Nephron (organoid): Measurements from ENCODE around the gene RBM15.
A peak's percentile ranks its signal among the peaks of the same experiment; 100 is the strongest.

Experiments used
- H3K27ac Mint-ChIP-seq, 3 experiments: 2 replicates each; pipeline ENCODE4 v1.8.0; 2020; ENCODE audit warnings: mixed read lengths in 3 of 3, mild to moderate bottlenecking in 2 of 3, moderate library complexity in 1 of 3
- H3K27me3 Mint-ChIP-seq: 2 replicates; pipeline ENCODE4 v1.8.0; 2021; ENCODE audit warnings: low read depth, mild to moderate bottlenecking, moderate library complexity, mixed read lengths
- H3K36me3 Mint-ChIP-seq: 2 replicates; pipeline ENCODE4 v1.8.0; 2020; ENCODE audit warnings: low read depth, mixed read lengths
- H3K4me1 Mint-ChIP-seq: 2 replicates; pipeline ENCODE4 v1.8.0; 2020; ENCODE audit warnings: mixed read lengths
- H3K4me3 Mint-ChIP-seq, 3 experiments: 2 replicates each; pipeline ENCODE4 v1.8.0; 2020; ENCODE audit warnings: mild to moderate bottlenecking in 3 of 3, mixed read lengths in 3 of 3, moderate library complexity in 2 of 3
- H3K9me3 Mint-ChIP-seq: 2 replicates; pipeline ENCODE4 v1.8.0; 2020; ENCODE audit warnings: mixed read lengths
- CTCF ChIP-seq, 3 experiments: fragments of 200-600 bp; sonication (generic); IDR thresholded peaks; one replicate each; pipeline ENCODE4 v1.5.0; 2021; ENCODE audit warnings: antibody characterized with exemption in 3 of 3; ENCODE audit not compliant: unreplicated experiment in 3 of 3

RBM15 gene

DNA sequence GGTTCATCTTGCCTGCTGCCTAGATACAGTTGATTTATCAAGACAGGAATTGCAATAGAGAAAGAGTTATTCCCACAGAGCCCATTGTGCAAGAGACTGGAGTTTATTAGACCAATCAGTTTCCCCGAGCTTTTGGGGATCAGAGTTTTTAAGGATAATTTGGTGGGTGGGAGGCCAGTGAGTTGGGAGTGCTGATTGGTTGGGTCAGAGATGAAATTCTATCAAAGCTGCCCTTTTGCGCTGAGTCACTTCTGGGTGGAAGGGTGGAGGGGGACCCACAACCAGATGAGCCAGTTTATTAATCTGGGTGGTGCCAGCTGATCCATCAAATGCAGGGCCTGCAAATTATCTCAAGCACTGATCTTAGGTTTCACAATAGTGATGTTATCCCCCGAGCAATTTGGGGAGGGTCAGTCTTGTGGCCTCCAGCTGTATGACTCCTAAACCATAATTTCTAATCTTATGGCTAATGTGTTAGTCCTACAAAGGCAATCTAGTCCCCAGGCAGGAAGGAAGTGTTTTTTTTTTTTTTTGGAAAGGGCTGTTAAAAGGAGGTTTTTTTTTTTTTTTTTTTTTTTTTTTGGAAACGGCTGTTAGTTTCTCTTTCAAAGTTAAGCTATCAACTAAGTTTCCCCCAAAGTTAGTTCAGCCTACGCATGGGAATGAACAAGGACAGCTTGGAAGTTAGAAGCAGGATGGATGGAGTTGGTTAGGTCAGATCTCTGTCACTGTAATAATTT lies 44.2 kb downstream of the RBM15 start:
- H3K36me3 Mint-ChIP-seq, result peaks cover 31% of the 10 kb centered on the region

GRCh38 chr1:110384581-110385321 lies 45.6 kb downstream of the RBM15 start:
- Mint-ChIP-seq H3K4me3 (no peak overlapping the region), H3K4me1 (peaks cover 13% of the 10 kb centered on the region), H3K27ac (peak overlapping the region in 2 of 3 experiments; percentile 34 to 80), H3K27me3 (no peaks in the 10 kb centered on the region), H3K9me3 (no peaks in the 10 kb centered on the region), H3K36me3 (peaks cover 20% of the 10 kb centered on the region)
- TF ChIP-seq CTCF (IDR thresholded peaks at IDR 0.05; ENCODE audit: unreplicated experiment in 3 of 3), result no peak

More for the DNA sequence above, 44.2 kb downstream of the RBM15 start:
- Mint-ChIP-seq H3K4me3 (no peak overlapping the region), H3K4me1 (peaks cover 6% of the 10 kb centered on the region), H3K27ac (peak overlapping the region in 2 of 3 experiments; percentile 20 to 55), H3K27me3 (no peaks in the 10 kb centered on the region), H3K9me3 (no peaks in the 10 kb centered on the region)
- TF ChIP-seq CTCF (IDR thresholded peaks at IDR 0.05; ENCODE audit: unreplicated experiment in 3 of 3), result no peak

GRCh38 chr1:110385369-110385768 lies 46.2 kb downstream of the RBM15 start:
- Mint-ChIP-seq H3K27ac (peak overlapping the region in 2 of 3 experiments; percentile 34 to 80), H3K4me3 (no peak overlapping the region), H3K4me1 (peaks cover 19% of the 10 kb centered on the region), H3K27me3 (no peaks in the 10 kb centered on the region), H3K36me3 (peaks cover 15% of the 10 kb centered on the region), H3K9me3 (no peaks in the 10 kb centered on the region)
- no peak for TF ChIP-seq CTCF (IDR thresholded peaks at IDR 0.05; ENCODE audit: unreplicated experiment in 3 of 3)

DNA sequence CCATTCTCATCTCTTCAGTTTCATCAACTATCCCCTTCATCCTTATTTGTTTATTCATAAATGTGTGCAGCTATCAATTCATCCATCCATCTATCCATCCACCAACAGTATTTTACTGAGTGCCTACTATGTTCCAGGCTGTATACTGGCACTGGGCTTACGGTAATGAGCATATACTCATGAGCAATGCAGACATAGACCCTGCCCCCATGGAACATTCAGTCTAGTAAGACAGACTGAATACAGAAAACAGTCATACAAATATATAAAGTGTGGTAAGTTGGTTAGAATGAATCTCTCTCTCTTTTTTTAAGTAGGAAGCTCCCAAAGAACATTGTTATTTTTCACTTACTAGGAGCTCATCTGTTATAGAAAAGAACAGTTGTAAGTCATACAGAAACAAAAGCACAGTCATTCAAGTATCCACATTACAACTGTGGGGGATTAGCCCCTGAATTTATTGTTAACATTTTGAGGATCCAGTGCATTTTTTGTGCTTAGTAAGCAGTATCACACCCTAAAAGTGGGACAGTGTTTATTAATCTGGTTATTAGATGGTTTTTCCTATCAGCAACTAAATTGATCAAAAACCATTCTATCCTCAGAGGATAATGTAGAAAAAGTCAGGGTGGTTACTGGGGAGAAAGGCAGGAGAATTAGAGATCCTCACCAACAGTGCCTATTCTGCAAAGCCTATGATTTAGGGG lies 48.0 kb downstream of the RBM15 start:
- Mint-ChIP-seq H3K27me3 (no peaks in the 10 kb centered on the region), H3K27ac (no peak overlapping the region), H3K36me3 (no peaks in the 10 kb centered on the region), H3K4me3 (no peak overlapping the region), H3K9me3 (no peaks in the 10 kb centered on the region), H3K4me1 (peaks cover 32% of the 10 kb centered on the region)
- TF ChIP-seq CTCF (IDR thresholded peaks at IDR 0.05; ENCODE audit: unreplicated experiment in 3 of 3), result no peak

GRCh38 chr1:110390096-110390495 lies 50.9 kb downstream of the RBM15 start:
- Mint-ChIP-seq H3K27me3 (no peaks in the 10 kb centered on the region), H3K4me3 (peak overlapping the region; percentile 79 to 82 (median 81)), H3K9me3 (no peaks in the 10 kb centered on the region)

More at GRCh38 chr1:110390096-110390495, 50.9 kb downstream of the RBM15 start:
- H3K36me3 Mint-ChIP-seq, result peaks cover 9% of the 10 kb centered on the region
- peaks cover 26% of the 10 kb centered on the region for H3K4me1 Mint-ChIP-seq
- H3K27ac Mint-ChIP-seq, result peak overlapping the region; percentile 87 to 93 (median 91)
- TF ChIP-seq CTCF (IDR thresholded peaks at IDR 0.05; ENCODE audit: unreplicated experiment in 3 of 3), result no peak
